ENCODE results near the gene RNF208.
"Not testable (repeated sequence)": the region's sequence is repeated elsewhere in the genome, so short reads cannot be mapped to it uniquely, and the experiment has no call there.

The RNF208 gene

DNA sequence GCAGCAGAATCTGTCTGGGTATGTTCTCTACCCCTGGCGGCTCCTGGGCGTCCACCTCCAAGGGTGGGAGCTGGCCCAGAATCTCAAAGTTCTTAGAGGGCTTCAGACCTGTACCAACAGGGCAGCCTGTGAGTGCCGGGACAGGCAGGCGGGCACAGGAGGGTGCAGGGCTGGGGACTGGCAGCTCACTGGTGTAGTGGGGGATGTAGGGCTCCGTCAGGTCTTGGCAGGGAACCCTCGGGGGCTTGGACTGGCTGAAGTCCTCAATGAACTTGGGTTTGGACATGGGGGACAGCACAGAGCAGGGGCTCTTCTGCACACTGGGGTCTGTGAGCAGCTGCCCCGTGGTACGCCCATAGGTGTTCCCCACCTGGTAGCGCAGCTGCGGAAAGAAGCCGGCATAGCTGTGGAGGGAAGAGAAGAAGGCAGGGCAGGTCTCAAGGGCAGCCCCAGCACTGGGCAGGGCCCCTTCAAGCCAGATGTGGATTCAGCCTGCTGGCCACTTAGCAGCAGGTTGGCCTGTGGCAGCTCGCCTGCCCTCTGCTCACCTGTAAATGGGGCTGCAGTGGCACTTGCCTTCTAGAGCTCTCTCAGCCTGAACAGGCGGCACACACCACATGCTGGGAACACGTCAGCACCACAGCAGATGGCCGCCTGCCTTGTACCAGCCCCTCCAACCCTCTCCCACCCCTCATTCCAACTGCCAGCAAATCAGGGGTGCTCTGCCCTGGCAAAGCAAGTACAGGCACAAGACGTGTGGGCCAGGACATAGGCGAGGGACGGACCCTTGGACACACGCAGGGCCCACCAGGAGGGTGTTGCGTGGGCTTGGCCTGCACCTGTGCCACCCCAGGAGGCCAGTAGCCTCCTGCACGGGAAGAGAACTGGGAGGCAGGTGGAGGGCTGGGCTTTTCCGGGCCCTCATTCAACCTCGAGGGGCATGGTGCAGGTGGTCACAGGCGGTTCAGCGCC, 23.7 kb upstream of the RNF208 start:
- no peak for DNase-seq
- no peak for TF ChIP-seq POLR2A (IDR thresholded peaks at IDR 0.05; ENCODE audit: low read length)
- TF ChIP-seq GATA1 (IDR thresholded peaks at IDR 0.05; ENCODE audit: low read depth, low read length), result no peak

DNA sequence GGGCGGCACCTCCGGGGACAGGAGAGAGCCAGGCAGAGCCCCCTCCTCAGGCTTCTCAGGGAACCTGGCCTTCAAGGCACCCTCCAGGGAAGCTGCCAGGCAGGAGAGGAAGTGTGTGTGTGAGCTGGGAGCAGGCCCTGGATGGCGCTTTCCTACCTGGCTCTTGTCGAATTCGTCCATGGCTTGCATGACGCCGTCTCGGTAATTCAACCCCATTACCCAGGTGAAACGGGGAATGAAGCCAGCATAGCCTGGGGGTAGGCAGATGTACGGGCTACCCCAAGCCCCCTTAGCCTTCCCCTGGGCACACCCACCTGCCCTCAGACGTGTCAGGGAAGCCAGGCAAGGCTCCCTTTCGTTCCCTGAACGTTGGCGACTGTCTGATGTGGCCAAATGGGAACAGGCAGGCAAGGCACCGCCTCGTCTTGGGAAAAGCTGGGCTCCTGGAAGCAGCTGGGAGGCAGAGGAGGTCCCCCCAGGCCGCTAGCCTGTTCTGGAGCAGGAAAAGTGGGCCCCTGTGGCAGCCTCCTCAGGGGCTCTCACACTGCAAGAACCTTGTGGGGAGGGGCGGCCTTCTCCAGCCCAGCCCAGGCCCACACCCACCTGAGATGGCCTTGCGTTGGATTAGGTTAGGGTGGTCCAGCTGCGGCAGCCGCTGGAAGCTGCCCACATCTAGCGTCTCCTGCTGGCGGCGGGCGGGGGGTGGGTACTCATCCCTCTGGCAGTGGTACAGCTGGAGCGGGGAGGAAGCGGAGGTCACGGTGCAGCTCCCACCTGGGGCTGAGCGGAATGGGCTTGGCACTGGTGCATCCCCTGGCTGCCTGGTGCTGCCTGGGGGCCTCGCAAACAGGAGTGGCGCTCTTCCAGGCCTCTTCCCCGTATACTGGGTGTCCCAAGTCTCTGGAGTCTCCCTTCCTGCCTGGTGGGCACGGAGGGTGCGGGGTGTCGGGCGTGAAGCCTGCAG, 22.7 kb upstream of the RNF208 start:
- TF ChIP-seq GATA1 (IDR thresholded peaks at IDR 0.05; ENCODE audit: low read depth, low read length) (no peak), POLR2A (IDR thresholded peaks at IDR 0.05; ENCODE audit: low read length) (no peak)
- peak in 1 of 2 experiments; percentile 60 for DNase-seq

DNA sequence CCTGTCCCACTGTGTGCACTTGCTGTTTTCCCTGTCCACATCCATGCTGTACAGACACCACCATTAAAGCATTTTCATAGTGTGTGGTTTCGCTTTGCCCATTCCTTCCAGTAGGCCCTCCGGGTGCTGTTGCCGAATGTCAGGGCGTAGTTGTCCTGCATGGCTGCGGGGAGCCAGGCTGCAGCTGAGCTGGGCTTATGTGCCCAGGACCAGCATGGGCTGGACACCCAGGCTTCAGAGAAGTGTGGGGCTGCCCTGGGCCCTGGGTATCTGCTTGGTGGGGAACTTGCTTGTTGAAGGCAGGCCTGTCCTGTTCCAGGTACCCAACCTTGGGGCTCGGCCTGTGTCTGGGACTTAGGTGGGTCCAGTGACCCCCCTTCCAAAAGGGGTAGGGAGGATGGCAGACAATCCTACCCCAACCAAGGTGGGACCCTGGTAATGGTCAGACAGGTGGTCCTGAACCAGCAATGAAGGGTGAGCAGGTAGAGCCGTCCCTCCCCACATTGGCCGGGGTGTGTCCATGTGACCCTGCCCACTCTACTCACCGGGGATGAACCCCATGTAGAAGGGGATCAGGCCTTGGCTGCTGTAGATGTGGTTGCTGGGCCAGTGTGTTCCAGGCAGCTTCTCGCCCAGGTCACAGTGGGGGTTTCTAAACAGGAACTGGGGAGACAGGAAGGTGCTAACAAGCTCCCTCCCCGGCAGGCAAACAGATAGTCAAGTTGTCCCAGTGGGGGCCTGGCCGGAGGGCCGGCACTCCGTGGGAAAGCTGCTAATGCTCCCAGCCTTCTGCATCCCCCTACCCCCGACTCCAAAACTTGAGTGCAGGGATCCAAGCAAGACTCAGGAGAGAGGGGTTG, 21.8 kb upstream of the RNF208 start:
- DNase-seq, result peak; percentile 66 to 68
- no peak for TF ChIP-seq GATA1 (IDR thresholded peaks at IDR 0.05; ENCODE audit: low read depth, low read length)
- TF ChIP-seq POLR2A (IDR thresholded peaks at IDR 0.05; ENCODE audit: low read length), result peak; percentile 82

DNA sequence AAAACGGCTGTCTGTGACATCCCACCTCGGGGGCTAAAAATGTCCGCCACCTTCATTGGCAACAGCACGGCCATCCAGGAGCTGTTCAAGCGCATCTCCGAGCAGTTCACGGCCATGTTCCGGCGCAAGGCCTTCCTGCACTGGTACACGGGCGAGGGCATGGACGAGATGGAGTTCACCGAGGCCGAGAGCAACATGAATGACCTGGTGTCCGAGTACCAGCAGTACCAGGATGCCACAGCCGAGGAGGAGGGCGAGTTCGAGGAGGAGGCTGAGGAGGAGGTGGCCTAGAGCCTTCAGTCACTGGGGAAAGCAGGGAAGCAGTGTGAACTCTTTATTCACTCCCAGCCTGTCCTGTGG, 21.2 kb upstream of the RNF208 start:
- not testable (repeated sequence) for DNase-seq

DNA sequence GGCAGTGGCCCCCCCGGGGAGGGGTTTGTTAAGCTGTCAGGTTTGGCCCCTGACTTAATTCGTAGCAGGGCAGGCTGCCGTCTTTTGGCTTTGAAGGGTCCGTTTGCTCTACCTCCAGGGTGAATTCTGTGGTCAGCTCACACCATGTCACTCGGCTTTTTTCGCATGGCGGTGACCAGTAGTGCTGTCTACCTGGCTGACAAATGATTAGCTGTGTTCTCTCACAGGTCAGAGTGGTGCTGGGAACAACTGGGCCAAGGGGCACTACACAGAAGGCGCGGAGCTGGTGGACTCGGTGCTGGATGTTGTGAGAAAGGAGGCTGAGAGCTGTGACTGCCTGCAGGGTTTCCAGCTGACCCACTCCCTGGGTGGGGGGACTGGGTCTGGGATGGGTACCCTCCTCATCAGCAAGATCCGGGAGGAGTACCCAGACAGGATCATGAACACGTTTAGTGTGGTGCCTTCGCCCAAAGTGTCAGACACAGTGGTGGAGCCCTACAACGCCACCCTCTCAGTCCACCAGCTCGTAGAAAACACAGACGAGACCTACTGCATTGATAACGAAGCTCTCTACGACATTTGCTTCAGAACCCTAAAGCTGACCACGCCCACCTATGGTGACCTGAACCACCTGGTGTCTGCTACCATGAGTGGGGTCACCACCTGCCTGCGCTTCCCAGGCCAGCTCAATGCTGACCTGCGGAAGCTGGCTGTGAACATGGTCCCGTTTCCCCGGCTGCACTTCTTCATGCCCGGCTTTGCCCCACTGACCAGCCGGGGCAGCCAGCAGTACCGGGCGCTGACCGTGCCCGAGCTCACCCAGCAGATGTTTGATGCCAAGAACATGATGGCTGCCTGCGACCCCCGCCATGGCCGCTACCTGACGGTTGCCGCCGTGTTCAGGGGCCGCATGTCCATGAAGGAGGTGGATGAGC, 20.5 kb upstream of the RNF208 start:
- TF ChIP-seq GATA1 (IDR thresholded peaks at IDR 0.05; ENCODE audit: low read depth, low read length), result no peak
- TF ChIP-seq POLR2A (IDR thresholded peaks at IDR 0.05; ENCODE audit: low read length), result peak; percentile 10
- DNase-seq, result peak; percentile 55 to 69

DNA sequence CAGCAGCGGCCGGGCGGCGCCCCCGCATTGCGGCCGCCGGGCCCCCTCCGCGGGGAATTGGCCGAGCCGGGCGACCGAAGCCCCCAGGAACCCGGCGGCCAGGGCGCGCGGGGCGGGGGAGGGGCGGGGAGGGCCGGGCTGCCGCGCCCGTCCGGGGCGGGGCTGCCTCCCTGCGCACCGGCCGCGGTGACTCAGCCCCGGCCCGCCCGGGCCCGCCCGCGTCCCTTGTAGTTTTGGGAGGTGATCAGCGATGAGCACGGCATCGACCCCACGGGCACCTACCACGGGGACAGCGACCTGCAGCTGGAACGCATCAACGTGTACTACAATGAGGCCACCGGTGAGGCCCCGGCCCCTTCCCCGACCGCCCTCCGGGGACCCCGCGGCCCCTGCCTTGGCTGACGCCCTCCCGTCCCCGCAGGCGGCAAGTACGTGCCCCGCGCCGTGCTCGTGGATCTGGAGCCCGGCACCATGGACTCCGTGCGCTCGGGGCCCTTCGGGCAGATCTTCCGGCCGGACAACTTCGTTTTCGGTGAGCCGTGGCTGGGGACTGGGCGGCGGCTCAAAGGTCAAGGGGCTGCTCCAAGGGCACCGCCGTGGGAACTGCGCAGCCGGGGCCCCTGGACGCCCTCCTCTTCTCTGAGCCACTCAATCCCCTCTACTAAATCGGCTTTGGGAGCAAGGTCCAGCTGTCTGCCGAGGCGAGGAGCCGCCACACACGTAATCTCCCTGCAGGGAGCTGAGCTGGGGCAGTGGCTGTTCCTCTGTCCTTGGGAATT, 19.6 kb upstream of the RNF208 start:
- peak; percentile 84 to 91 for DNase-seq
- no peak for TF ChIP-seq POLR2A (IDR thresholded peaks at IDR 0.05; ENCODE audit: low read length)
- no peak for TF ChIP-seq GATA1 (IDR thresholded peaks at IDR 0.05; ENCODE audit: low read depth, low read length)

DNA sequence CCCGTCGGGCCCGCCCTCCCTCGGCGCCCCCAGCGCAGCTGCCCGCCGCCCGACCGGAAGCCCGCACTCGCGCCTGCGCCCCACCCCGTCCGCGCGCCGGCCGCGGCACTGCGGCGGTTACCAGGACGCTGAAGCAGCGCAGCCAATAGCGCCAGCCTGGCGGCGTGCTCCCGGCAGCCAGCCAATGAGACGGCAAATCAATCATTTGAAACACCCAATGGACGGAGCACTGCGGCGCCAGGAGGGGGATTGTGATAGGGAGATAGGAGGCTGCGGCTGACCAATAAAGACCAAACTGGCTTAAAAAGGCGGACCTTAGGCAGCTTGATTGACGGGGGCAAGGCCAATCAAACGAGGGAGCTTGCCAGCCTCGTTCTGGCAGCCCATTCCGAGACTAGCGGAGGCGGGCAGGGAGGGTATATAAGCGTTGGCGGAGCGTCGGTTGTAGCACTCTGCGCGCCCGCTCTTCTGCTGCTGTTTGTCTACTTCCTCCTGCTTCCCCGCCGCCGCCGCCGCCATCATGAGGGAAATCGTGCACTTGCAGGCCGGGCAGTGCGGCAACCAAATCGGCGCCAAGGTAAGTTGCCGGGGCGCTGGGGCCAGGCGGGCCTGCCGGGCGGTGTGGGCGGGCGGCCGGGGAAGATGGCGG, 18.9 kb upstream of the RNF208 start, which contains the start of gene TUBB4B:
Gene TUBB4B (plus strand): TSS at position 447 of the 649 bp plus-strand sequence. CDS start 74 bp downstream, at position 521.
- peak; percentile 100 for DNase-seq
- TF ChIP-seq GATA1 (IDR thresholded peaks at IDR 0.05; ENCODE audit: low read depth, low read length) (no peak), POLR2A (IDR thresholded peaks at IDR 0.05; ENCODE audit: low read length) (peak; percentile 100)

DNA sequence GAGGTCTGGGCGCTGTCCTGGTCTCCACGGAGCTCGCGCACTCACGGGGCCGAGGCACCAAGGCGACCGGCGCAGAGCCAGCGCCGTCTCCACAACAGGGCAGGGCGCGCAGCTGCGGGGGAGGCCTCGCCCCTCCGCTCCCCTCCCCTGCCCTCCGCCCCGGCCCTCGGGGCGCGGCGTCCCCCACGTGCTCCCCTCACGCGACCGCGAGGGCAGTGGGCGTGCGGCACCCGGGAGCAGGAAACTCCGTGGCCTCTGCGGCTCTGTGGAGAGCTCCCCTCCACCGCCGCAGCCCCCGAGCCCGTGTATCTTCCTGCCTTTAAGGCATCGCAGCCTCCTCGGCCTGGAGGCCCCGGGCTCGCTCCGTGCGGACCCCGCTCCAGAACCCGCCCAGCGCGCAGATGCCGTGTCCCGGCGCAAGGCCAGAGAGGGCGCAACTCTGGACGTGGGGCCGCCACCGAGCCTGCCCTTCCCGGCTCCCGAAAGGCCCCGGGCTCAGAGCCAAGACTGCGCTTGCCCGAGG, 18.3 kb upstream of the RNF208 start:
- TF ChIP-seq POLR2A (IDR thresholded peaks at IDR 0.05; ENCODE audit: low read length), result no peak
- DNase-seq, result peak; percentile 90 to 91

DNA sequence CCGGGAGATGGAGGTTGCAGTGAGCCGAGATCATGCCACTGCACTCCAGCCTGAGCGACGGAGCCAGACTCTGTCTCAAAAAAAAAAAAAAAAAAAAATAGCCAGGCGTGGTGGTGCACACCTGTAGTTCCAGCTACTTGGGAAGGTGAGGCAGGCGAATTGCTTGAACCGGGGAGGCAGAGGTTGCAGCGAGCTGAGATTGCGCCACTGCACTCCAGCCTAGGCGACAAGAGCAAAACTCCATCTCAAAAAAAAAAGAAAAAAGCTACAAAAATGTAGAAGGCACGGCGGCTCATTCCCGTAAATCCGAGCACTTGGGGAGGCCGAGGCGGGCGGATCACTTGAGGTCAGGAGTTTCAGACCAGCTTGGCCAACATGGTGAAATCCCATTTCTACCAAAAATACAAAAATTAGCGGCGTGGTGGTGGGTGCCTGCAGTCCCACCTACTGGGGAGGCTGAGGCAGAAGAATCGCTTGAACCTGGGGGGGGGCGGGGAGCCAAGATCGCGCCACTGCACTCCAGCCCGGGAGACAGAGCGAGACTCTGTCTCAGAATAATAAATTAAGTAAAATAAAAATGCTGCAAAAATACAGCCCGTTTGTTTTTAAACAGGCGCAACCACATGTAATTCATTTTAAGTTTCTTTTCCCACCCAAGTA, 17.6 kb upstream of the RNF208 start:
- not testable (repeated sequence) for DNase-seq

DNA sequence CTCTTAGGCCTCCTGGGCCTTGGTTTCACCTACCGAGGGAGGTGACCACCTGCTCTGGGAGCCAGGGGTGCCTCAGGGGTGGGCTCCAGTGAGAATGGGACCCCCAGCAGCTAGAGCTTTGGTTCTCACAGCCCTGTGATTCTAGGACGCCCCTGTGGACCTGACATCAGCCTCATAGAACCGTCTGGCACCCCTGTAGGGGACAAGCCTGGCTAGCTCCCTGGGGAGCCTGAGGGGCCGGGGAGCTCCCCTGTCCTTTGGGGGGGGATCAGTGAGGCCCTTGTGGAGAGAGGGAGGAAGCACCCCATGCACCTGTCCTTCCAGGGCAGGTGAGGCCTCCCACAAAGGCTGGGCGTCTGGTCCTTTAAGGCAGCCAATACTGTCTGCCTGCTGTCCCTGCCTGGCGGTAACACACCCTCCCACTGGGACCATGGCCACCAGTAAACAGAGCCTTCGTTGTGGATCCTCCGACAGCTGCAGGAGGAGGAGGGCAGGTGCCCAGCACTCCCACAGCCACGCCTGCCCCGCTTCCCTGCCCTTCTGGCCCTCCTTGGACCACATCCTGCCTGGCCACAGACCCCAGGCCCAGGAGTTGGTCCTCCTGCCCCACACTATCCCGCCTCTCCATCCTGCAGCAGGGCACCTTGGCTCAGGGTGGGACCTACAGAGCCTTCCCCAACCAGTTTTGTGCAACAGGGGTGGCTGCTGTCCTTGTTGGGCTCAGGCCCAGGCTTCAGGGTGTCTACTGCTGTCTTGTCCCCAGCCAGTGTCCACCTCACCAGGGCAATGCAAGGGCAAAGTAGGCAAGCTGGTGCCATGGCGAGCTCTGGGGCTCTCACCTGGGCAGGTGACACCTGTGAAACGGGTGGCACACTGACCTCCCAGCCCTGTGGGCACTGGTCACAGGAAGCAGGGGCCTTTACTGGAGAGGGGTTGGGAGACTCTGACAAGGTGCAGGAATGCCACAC, 16.0 kb upstream of the RNF208 start:
- DNase-seq, result no peak
- no peak for TF ChIP-seq POLR2A (IDR thresholded peaks at IDR 0.05; ENCODE audit: low read length)
- TF ChIP-seq GATA1 (IDR thresholded peaks at IDR 0.05; ENCODE audit: low read depth, low read length), result no peak
